IMR-90 (cell line): ENCODE results near the gene MICAL3. TPM values are rescaled to one million over a fixed set of nuclear protein-coding genes. Genes with fewer than 3 reads are reported as not detected.

ENCODE experiments used
- ATAC-seq: fragments of 200-7000 bp; cut with Tn5 transposase; 2 replicates; pipeline ENCODE4 v1.9.1; 2020; ENCODE audit warnings: low read depth, mild to moderate bottlenecking, moderate library complexity
- BruUV-seq: library from RNA; stranded (reverse); fragments of 400-500 nt; replicated peaks from 2 replicates; lab custom pipeline; 2021; lab: Mats Ljungman, UMichigan
- CTCF ChIA-PET: fragments of 300-600 bp; formaldehyde crosslinking; extraction: SDS; loops from one replicate; lab custom pipeline; 2021; ENCODE audit warnings: antibody characterized with exemption; lab: Yijun Ruan, JAX
- POLR2A ChIA-PET: fragments of 300-600 bp; sonication (Branson Sonifier 250); formaldehyde crosslinking; loops from one replicate; lab custom pipeline; 2022; ENCODE audit warnings: antibody characterized with exemption; ENCODE audit not compliant: unreplicated experiment; lab: Charles Lee
- DNase-seq: peaks from one replicate; pipeline ENCODE4 v3.0.0; 2013
- H2AFZ ChIP-seq: replicated peaks from 2 replicates; pipeline ENCODE3; 2013; ENCODE audit warnings: low read length, mild to moderate bottlenecking; ENCODE audit not compliant: poor library complexity
- H2AK5ac ChIP-seq: 2 replicates; pipeline ENCODE4 v1.6.1; 2013; ENCODE audit warnings: low read depth, low read length, inconsistent platforms
- H2AK9ac ChIP-seq: replicated peaks from 2 replicates; pipeline ENCODE3; 2013; ENCODE audit warnings: mild to moderate bottlenecking, low read depth, low read length, moderate library complexity; ENCODE audit not compliant: poor library complexity
- H2BK120ac ChIP-seq: 2 replicates; pipeline ENCODE4 v1.6.1; 2013; ENCODE audit warnings: low read depth, low read length, inconsistent platforms
- H2BK15ac ChIP-seq: 3 replicates; pipeline ENCODE4 v1.6.1; 2013; ENCODE audit warnings: low read depth, low read length, inconsistent platforms
- H2BK20ac ChIP-seq: 2 replicates; pipeline ENCODE4 v1.6.1; 2013; ENCODE audit warnings: low read depth, mild to moderate bottlenecking, inconsistent platforms, low read length, moderate library complexity
- H2BK5ac ChIP-seq: 2 replicates; pipeline ENCODE4 v1.6.1; 2013; ENCODE audit warnings: mild to moderate bottlenecking, low read depth, low read length, inconsistent platforms; ENCODE audit not compliant: poor library complexity, severe bottlenecking
- H3K14ac ChIP-seq: replicated peaks from 2 replicates; pipeline ENCODE4 v1.6.1; 2013; ENCODE audit warnings: low read depth, low read length, inconsistent platforms
- H3K18ac ChIP-seq: 2 replicates; pipeline ENCODE4 v1.6.1; 2013; ENCODE audit warnings: low read depth, low read length, control low read depth
- H3K23ac ChIP-seq: 2 replicates; pipeline ENCODE4 v1.6.1; 2013; ENCODE audit warnings: low read depth, low read length, inconsistent platforms
- H3K27ac ChIP-seq: 2 replicates; pipeline ENCODE4 v1.5.1; 2013; ENCODE audit warnings: mild to moderate bottlenecking, control low read depth, low read length; ENCODE audit not compliant: insufficient read depth
- H3K27me3 ChIP-seq: 2 replicates; pipeline ENCODE4 v1.6.1; 2013; ENCODE audit warnings: low read length; ENCODE audit not compliant: control insufficient read depth, insufficient read depth
- H3K36me3 ChIP-seq: 2 replicates; pipeline ENCODE4 v1.6.1; 2013; ENCODE audit warnings: low read length, mixed read lengths; ENCODE audit not compliant: control insufficient read depth, insufficient read depth
- H3K4ac ChIP-seq: 2 replicates; pipeline ENCODE4 v1.6.1; 2013; ENCODE audit warnings: low read depth, low read length, inconsistent platforms
- H3K4me1 ChIP-seq: 2 replicates; pipeline ENCODE4 v1.6.1; 2013; ENCODE audit warnings: low read length, mixed read lengths; ENCODE audit not compliant: control insufficient read depth, insufficient read depth
- H3K4me2 ChIP-seq: 2 replicates; pipeline ENCODE4 v1.6.1; 2013; ENCODE audit warnings: low read depth, mild to moderate bottlenecking, control low read depth, low read length, moderate library complexity
- H3K4me3 ChIP-seq: 2 replicates; pipeline ENCODE4 v1.5.1; 2013; ENCODE audit warnings: low read depth, mild to moderate bottlenecking, control low read depth, low read length, moderate library complexity; ENCODE audit not compliant: insufficient read depth
- H3K56ac ChIP-seq: 2 replicates; pipeline ENCODE4 v1.6.1; 2013; ENCODE audit warnings: low read length, inconsistent platforms; ENCODE audit not compliant: insufficient read depth; ENCODE audit errors: extremely low read depth
- H3K79me1 ChIP-seq, 2 experiments: 2 replicates each; pipeline ENCODE4 v1.6.1; 2013; ENCODE audit warnings: low read length in 2 of 2, inconsistent platforms in 1 of 2, low read depth in 1 of 2
- H3K9ac ChIP-seq: 2 replicates; pipeline ENCODE4 v1.6.1; 2013; ENCODE audit warnings: low read depth, low read length, control low read depth
- H3K9me1 ChIP-seq: 2 replicates; pipeline ENCODE4 v1.6.1; 2013; ENCODE audit warnings: low read length, inconsistent platforms; ENCODE audit not compliant: insufficient read depth
- H3K9me3 ChIP-seq: 2 replicates; pipeline ENCODE4 v1.6.1; 2013; ENCODE audit warnings: low read length; ENCODE audit not compliant: control insufficient read depth, insufficient read depth
- H4K20me1 ChIP-seq: 2 replicates; pipeline ENCODE4 v1.6.1; 2013; ENCODE audit warnings: low read length, inconsistent platforms; ENCODE audit not compliant: insufficient read depth
- H4K5ac ChIP-seq: 2 replicates; pipeline ENCODE4 v1.6.1; 2013; ENCODE audit warnings: mild to moderate bottlenecking, low read depth, low read length, control low read depth
- H4K8ac ChIP-seq, 2 experiments: 2 replicates each; pipeline ENCODE4 v1.6.1; 2013; ENCODE audit warnings: low read depth in 2 of 2, low read length in 2 of 2, control low read depth in 1 of 2, inconsistent platforms in 1 of 2
- H4K91ac ChIP-seq: 2 replicates; pipeline ENCODE4 v1.6.1; 2013; ENCODE audit warnings: low read depth, low read length, inconsistent platforms; ENCODE audit not compliant: insufficient read depth
- CEBPB ChIP-seq: IDR thresholded peaks from 2 replicates; pipeline ENCODE4 v1.6.1; 2012; ENCODE audit warnings: low read depth, low read length, improper control_type of control experiment
- CHD1 ChIP-seq: IDR thresholded peaks from 2 replicates; pipeline ENCODE4 v1.6.1; 2012; ENCODE audit warnings: low read depth, low read length, improper control_type of control experiment
- MXI1 ChIP-seq: IDR thresholded peaks from 2 replicates; pipeline ENCODE4 v1.6.1; 2012; ENCODE audit warnings: low read depth, mild to moderate bottlenecking, low read length, moderate library complexity, borderline replicate concordance
- RFX5 ChIP-seq: IDR thresholded peaks from 2 replicates; pipeline ENCODE4 v1.8.0; 2012; ENCODE audit warnings: low read depth, mild to moderate bottlenecking, low read length, moderate library complexity
- whole genome bisulfite sequencing, 2 experiments: methylation state at CpG; one replicate each; pipeline versions ENCODE4 v1.1.5 to v1.1.7; 2013; ENCODE audit warnings: missing lambda C conversion rate in 2 of 2; ENCODE audit not compliant: insufficient read length in 1 of 2; ENCODE audit errors: extremely low coverage in 2 of 2; 5-methylcytosine and 5-hydroxymethylcytosine counted together
- dilution Hi-C: fragments of 300-500 bp; cut with HindIII; formaldehyde crosslinking; loops from one replicate; pipeline ENCODE4 v1.14.3; 2018; ENCODE audit warnings: low sequenced_read_pairs; ENCODE audit not compliant: unreplicated experiment
- in situ Hi-C: fragments of 300-500 bp; cut with MboI; formaldehyde crosslinking; loops from 3 replicates; pipeline ENCODE4 v1.14.3; 2019; ENCODE audit warnings: low sequenced_read_pairs, inconsistent platforms, mixed read lengths
- intact Hi-C: fragments of 100-400 bp; cut with micrococcal nuclease; formaldehyde crosslinking; loops from 2 replicates; pipeline ENCODE4 v1.10.0; 2022
- polyA plus RNA-seq, 3 experiments: library from polyadenylated mRNA; depleted of rRNA; stranded (reverse); fragments of >200 nt; gene quantifications; 2 replicates each; pipeline ENCODE4 v1.2.3, GENCODE V29; 2012; ENCODE audit warnings: low replicate concordance in 1 of 3
- total RNA-seq: library from RNA; depleted of rRNA; stranded (reverse); fragments of >200 nt; gene quantifications from 2 replicates; pipeline ENCODE4 v1.2.3, GENCODE V29; 2012

The MICAL3 gene
- total and polyA plus RNA-seq, 2 of the 4 experiments (the other 2 are of a cell fraction), result 17.6 to 26.8 TPM

GRCh38 chr22:17806437-17806836, 217.9 kb downstream of the MICAL3 start:
- Histone ChIP-seq H2AFZ (no peak overlapping the region), H3K56ac (no peak overlapping the region), H3K23ac (no peak overlapping the region), H3K4me3 (no peak overlapping the region), H3K27me3 (no peaks in the 10 kb centered on the region), H2BK15ac (no peak overlapping the region), H4K8ac (no peak overlapping the region), H3K9ac (no peak overlapping the region), H3K9me3 (no peaks in the 10 kb centered on the region), H3K4me1 (peaks cover 9% of the 10 kb centered on the region), H3K36me3 (peaks cover 24% of the 10 kb centered on the region), H2AK5ac (no peak overlapping the region), H4K20me1 (no peaks in the 10 kb centered on the region), H2BK20ac (no peak overlapping the region), H4K5ac (no peak overlapping the region), H3K4ac (no peak overlapping the region), H3K27ac (no peak overlapping the region), H3K4me2 (no peak overlapping the region), H2BK120ac (no peak overlapping the region), H3K79me1 (no peaks in the 10 kb centered on the region), H3K18ac (no peak overlapping the region), H4K91ac (no peak overlapping the region), H2AK9ac (no peak overlapping the region), H2BK5ac (no peak overlapping the region), H3K14ac (no peak overlapping the region), H3K9me1 (no peaks in the 10 kb centered on the region; the same call in 1 of the 2 replicates)
- ATAC-seq, result no peak
- dilution Hi-C loops (no loop called here), intact Hi-C loops (no loop called here), in situ Hi-C loops (loop anchor here (25.0 kb wide), 1 partner anchor 719 kb away; the partner anchor contains the start of gene IL17RA)
- CTCF ChIA-PET, result interaction anchor here (0.6 kb wide), 2 partner anchors 18 to 74 kb away, joined by 3 to 11 read pairs; no protein-coding TSS in a partner anchor
- POLR2A ChIA-PET, result no interaction called here
- no peak for TF ChIP-seq CHD1
- TF ChIP-seq RFX5, result no peak
- no peak for TF ChIP-seq MXI1
- TF ChIP-seq CEBPB, result no peak
- no CpG with 5 or more reads among the region's 2 CpGs for WGBS, 2 experiments
- DNase-seq, result no peak
- BruUV-seq, result no TSS peak
